AG04450 (cell line): ENCODE data around the gene EPN1. TPM values are rescaled to one million over a fixed set of nuclear protein-coding genes. Genes with fewer than 3 reads are reported as not detected.
A peak's percentile ranks its signal among the peaks of the same experiment; 100 is the strongest.

Source experiments
- CTCF ChIA-PET: fragments of 300-600, 350-600 bp; formaldehyde crosslinking; extraction: SDS; loops from one replicate; lab custom pipeline; 2022; ENCODE audit warnings: antibody characterized with exemption, inconsistent platforms; lab: Charles Lee
- POLR2A ChIA-PET: fragments of 350-600 bp; formaldehyde crosslinking; extraction: SDS; loops from one replicate; lab custom pipeline; 2021; ENCODE audit warnings: antibody characterized with exemption, inconsistent platforms; lab: Yijun Ruan, JAX
- DNase-seq: peaks from one replicate; pipeline ENCODE4 v3.0.0-alpha.2; 2011; ENCODE audit warnings: low read depth, low spot score
- H3K27ac ChIP-seq: one replicate; pipeline ENCODE4 v1.5.1; 2012; ENCODE audit warnings: low read depth, low read length, control low read depth
- H3K27me3 ChIP-seq: one replicate; pipeline ENCODE4 v1.6.0; 2012; ENCODE audit warnings: low read length; ENCODE audit not compliant: control insufficient read depth, insufficient read depth
- H3K4me3 ChIP-seq: 2 replicates; pipeline ENCODE4 v1.5.1; 2011; ENCODE audit warnings: mild to moderate bottlenecking, low read depth, low read length, control low read depth
- H3K9me3 ChIP-seq: 2 replicates; pipeline ENCODE4 v1.5.1; 2012; ENCODE audit warnings: low read length; ENCODE audit not compliant: control insufficient read depth, insufficient read depth
- polyA plus RNA-seq: library from polyadenylated mRNA; depleted of rRNA; stranded (reverse); fragments of >200 nt; gene quantifications from 2 replicates; pipeline ENCODE4 v1.2.3, GENCODE V29; 2011
- TF ChIP-seq, protein P1 (sequence below): IDR thresholded peaks from 2 replicates; pipeline ENCODE4 v1.5.1; 2011; ENCODE audit warnings: low read depth, low read length, control low read depth, inconsistent platforms

The EPN1 gene
- polyA plus RNA-seq, 1 experiment: 32.1 TPM

DNA sequence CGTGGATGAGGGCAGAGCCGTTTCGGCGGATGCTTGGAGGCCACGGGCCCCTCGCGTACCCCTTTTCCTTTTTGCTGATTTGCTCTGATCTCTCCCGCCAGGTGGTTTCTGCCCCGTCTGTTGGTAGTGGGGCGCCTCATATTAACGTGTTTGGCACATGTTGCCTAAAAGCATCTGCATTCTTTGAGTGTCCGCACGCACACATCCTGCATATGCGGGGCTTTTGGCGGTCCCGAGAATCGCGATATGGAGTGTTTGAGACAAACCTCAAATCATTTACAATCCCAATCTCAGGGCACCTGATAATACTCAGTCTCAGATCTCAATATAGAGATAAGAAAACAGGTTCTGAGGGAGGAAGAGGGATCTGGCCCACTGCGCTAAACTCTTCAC lies 19.4 kb upstream of the EPN1 start:
- DNase-seq: no peak
- peak overlapping the region; percentile 99 for H3K27ac ChIP-seq
- ChIA-PET POLR2A (no interaction called here), CTCF (no interaction called here)
- peak overlapping the region; percentile 93 for H3K4me3 ChIP-seq
- TF ChIP-seq, protein P1, sequence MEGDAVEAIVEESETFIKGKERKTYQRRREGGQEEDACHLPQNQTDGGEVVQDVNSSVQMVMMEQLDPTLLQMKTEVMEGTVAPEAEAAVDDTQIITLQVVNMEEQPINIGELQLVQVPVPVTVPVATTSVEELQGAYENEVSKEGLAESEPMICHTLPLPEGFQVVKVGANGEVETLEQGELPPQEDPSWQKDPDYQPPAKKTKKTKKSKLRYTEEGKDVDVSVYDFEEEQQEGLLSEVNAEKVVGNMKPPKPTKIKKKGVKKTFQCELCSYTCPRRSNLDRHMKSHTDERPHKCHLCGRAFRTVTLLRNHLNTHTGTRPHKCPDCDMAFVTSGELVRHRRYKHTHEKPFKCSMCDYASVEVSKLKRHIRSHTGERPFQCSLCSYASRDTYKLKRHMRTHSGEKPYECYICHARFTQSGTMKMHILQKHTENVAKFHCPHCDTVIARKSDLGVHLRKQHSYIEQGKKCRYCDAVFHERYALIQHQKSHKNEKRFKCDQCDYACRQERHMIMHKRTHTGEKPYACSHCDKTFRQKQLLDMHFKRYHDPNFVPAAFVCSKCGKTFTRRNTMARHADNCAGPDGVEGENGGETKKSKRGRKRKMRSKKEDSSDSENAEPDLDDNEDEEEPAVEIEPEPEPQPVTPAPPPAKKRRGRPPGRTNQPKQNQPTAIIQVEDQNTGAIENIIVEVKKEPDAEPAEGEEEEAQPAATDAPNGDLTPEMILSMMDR: no peak
- no peaks in the 10 kb centered on the region; the same call in 1 of the 2 replicates for H3K9me3 ChIP-seq
- H3K27me3 ChIP-seq: no peaks in the 10 kb centered on the region

GRCh38 chr19:55656552-55656951 lies 18.5 kb upstream of the EPN1 start:
- no peaks in the 10 kb centered on the region for H3K27me3 ChIP-seq
- TF ChIP-seq, protein P1: no peak
- no peak overlapping the region for H3K27ac ChIP-seq
- ChIA-PET POLR2A (interaction anchor here (1.0 kb wide), 1 partner anchor 76 kb away, joined by 3 read pairs; the partner anchor contains the start of gene ZNF579), CTCF (interaction anchor here (1.8 kb wide), 1 partner anchor 15 kb away, joined by 8 read pairs; no protein-coding TSS in a partner anchor)
- peak overlapping the region; percentile 93 for H3K4me3 ChIP-seq
- no peak for DNase-seq
- no peaks in the 10 kb centered on the region; the same call in 1 of the 2 replicates for H3K9me3 ChIP-seq

GRCh38 chr19:55656988-55657747 lies 17.9 kb upstream of the EPN1 start:
- POLR2A ChIA-PET: interaction anchor here (1.0 kb wide), 1 partner anchor 76 kb away, joined by 3 read pairs; the partner anchor contains the start of gene ZNF579

DNA sequence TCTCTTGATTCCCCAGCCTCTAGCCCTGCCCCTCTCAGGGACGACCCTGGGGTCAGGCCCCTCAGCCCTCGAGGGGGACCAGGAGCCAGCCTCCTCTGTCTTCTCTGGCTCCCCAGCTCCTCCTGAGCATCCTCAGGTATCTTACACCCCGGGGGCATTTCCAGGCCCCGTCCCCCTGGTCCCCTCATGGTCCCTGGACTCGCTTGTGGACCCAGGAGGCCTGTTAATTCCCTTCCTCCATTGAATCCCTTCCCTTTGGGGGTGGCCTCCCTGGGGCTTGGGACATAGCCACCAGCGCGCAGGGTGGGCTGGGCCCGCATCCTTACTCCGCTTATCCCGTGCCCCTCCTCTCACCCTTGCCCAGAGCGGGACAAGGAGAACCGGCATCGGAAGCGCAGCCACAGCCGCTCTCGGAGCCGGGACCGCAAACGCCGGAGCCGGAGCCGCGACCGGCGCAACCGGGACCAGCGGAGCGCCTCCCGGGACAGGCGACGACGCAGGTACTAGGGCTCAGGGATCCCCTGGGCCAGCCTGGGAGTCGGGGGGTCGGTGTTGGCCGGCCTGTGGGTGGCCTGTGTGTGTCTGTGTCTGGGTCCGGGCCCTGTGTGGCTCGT lies 16.1 kb upstream of the EPN1 start:
- Histone ChIP-seq H3K27me3 (no peaks in the 10 kb centered on the region), H3K9me3 (no peaks in the 10 kb centered on the region), H3K4me3 (no peak overlapping the region), H3K27ac (no peak overlapping the region)
- ChIA-PET POLR2A (no interaction called here), CTCF (interaction anchor here (1.0 to 2.3 kb wide), 2 partner anchors 13 to 26 kb away, joined by 3 to 8 read pairs; no protein-coding TSS in a partner anchor)
- TF ChIP-seq, protein P1: no peak
- no peak for DNase-seq

More at GRCh38 chr19:55656988-55657747, 17.9 kb upstream of the EPN1 start:
- CTCF ChIA-PET: interaction anchor here (0.5 to 1.8 kb wide), 3 partner anchors 11 to 24 kb away, joined by 4 to 8 read pairs (median 4); no protein-coding TSS in a partner anchor
- Histone ChIP-seq H3K27me3 (no peaks in the 10 kb centered on the region), H3K27ac (no peak overlapping the region), H3K4me3 (peak overlapping the region; percentile 93), H3K9me3 (no peaks in the 10 kb centered on the region; the same call in 1 of the 2 replicates)
- TF ChIP-seq, protein P1: no peak
- no peak for DNase-seq

GRCh38 chr19:55659822-55660221 lies 15.2 kb upstream of the EPN1 start:
- no peak for DNase-seq
- POLR2A ChIA-PET: interaction anchor here (0.7 kb wide), 1 partner anchor 10 kb away, joined by 7 read pairs; no protein-coding TSS in a partner anchor
- Histone ChIP-seq H3K27ac (no peak overlapping the region), H3K27me3 (no peaks in the 10 kb centered on the region), H3K4me3 (no peak overlapping the region), H3K9me3 (no peaks in the 10 kb centered on the region)
- CTCF ChIA-PET: interaction anchor here (0.6 to 2.3 kb wide), 3 partner anchors 12 to 27 kb away, joined by 3 to 8 read pairs (median 5); no protein-coding TSS in a partner anchor
- TF ChIP-seq, protein P1: no peak
